Epithelial cell of proximal tubule (primary cell): ENCODE results near the gene CERS1. TPM values are rescaled to one million over a fixed set of nuclear protein-coding genes. Genes with fewer than 3 reads are reported as not detected.

ENCODE experiments used
- DNase-seq: peaks from one replicate; pipeline ENCODE4 v3.0.0-alpha.2; 2011; ENCODE audit warnings: low read depth
- H3K4me3 ChIP-seq: 2 replicates; pipeline ENCODE4 v1.5.1; 2011; ENCODE audit warnings: low read depth, mild to moderate bottlenecking, low read length
- CTCF ChIP-seq: conservative IDR thresholded peaks from 2 replicates; pipeline ENCODE4 v1.5.1; 2012; ENCODE audit warnings: low read depth, mild to moderate bottlenecking, low read length
- total RNA-seq: library from RNA; depleted of rRNA; stranded (reverse); fragments of >200 nt; gene quantifications from 2 replicates; pipeline ENCODE4 v1.2.3, GENCODE V29; 2015

Gene CERS1
- total RNA-seq, 1 donor from 2014 or later: 2.0 TPM

GRCh38 chr19:18860302-18860700 is 35.7 kb downstream of the CERS1 start:
- TF ChIP-seq CTCF: no peak
- H3K4me3 ChIP-seq: no peak overlapping the region

GRCh38 chr19:18859676-18860301 is 36.2 kb downstream of the CERS1 start:
- no peak for TF ChIP-seq CTCF
- no peak for DNase-seq

More at GRCh38 chr19:18860302-18860700, 35.7 kb downstream of the CERS1 start:
- no peak for DNase-seq

GRCh38 chr19:18858906-18859646 is 36.9 kb downstream of the CERS1 start:
- DNase-seq: no peak
- H3K4me3 ChIP-seq: no peak overlapping the region
- TF ChIP-seq CTCF: no peak

More at GRCh38 chr19:18859676-18860301, 36.2 kb downstream of the CERS1 start:
- H3K4me3 ChIP-seq: no peak overlapping the region

- TF ChIP-seq CTCF: no peak
- no peak for DNase-seq
These were observed 38.7 kb downstream of the CERS1 start for GRCh38 chr19:18857223-18857622.

GRCh38 chr19:18856385-18857126 is 39.4 kb downstream of the CERS1 start:
- H3K4me3 ChIP-seq: no peak overlapping the region
- peak; percentile 60 for TF ChIP-seq CTCF
- DNase-seq: no peak

More at GRCh38 chr19:18857223-18857622, 38.7 kb downstream of the CERS1 start:
- H3K4me3 ChIP-seq: no peak overlapping the region

- DNase-seq: no peak
- no peak for TF ChIP-seq CTCF
These were observed 40.1 kb downstream of the CERS1 start for GRCh38 chr19:18855647-18856384.

More at GRCh38 chr19:18855647-18856384, 40.1 kb downstream of the CERS1 start:
- H3K4me3 ChIP-seq: no peak overlapping the region
